A549 (cell line): ENCODE results near the gene DSCAM.

Source experiments
- BHLHE40 ChIP-seq: IDR thresholded peaks from 2 replicates; pipeline ENCODE4 v1.6.1; 2012; ENCODE audit warnings: low read depth, low read length, inconsistent platforms
- CBX8 ChIP-seq: fragments of 200-600 bp; sonication (generic); IDR thresholded peaks from 2 replicates; pipeline ENCODE4 v1.6.1; 2016
- POLR2A ChIP-seq: IDR thresholded peaks from 2 replicates; pipeline ENCODE4 v1.6.1; 2012; ENCODE audit warnings: mild to moderate bottlenecking, low read length
- SREBF2 ChIP-seq: fragments of 450-650 bp; IDR thresholded peaks from 2 replicates; pipeline ENCODE4 v1.6.1; 2014; ENCODE audit warnings: mild to moderate bottlenecking, moderate library complexity
- TP53 ChIP-seq: fragments of 250-450 bp; sonication (Bioruptor Pico); IDR thresholded peaks from 2 replicates; pipeline ENCODE4 v1.5.0; 2021; ENCODE audit warnings: mild to moderate bottlenecking, moderate library complexity
- TF ChIP-seq, protein P1 (sequence below): fragments of >200 bp; sonication (Bioruptor Twin); formaldehyde crosslinking; IDR thresholded peaks from 3 replicates; pipeline ENCODE4 v1.5.1; 2016
- TF ChIP-seq, protein P2 (sequence below): IDR thresholded peaks from 2 replicates; pipeline ENCODE4 v1.6.1; 2012
- TF ChIP-seq, protein P3 (sequence below): fragments of 250-450 bp; sonication (Bioruptor Pico); IDR thresholded peaks from 2 replicates; pipeline ENCODE4 v1.5.0; 2021; ENCODE audit warnings: mild to moderate bottlenecking, moderate library complexity, borderline replicate concordance

DNA sequence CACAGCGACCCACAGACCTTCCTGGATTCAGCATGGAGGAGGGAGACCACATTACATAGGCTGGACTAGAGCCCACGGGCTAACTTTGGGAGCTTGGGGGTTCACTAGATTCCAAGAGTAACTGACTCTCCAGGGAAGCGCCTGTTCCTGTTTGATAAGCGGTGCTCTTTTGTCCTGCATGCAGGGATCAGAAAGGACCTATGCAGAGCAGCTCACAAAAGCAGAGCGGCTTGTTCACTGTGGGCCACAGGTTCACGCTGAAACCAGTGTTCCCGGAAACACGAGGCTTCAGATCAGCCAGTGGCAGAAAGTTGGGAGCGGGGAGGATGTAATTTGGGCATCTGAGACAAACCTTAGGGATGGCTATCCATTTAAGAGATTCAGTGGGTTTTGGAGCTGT, 575.8 kb downstream of the DSCAM start:
- TF ChIP-seq POLR2A (no peak), SREBF2 (no peak), CBX8 (no peak), TP53 (no peak), BHLHE40 (no peak)
- TF ChIP-seq, protein P1, sequence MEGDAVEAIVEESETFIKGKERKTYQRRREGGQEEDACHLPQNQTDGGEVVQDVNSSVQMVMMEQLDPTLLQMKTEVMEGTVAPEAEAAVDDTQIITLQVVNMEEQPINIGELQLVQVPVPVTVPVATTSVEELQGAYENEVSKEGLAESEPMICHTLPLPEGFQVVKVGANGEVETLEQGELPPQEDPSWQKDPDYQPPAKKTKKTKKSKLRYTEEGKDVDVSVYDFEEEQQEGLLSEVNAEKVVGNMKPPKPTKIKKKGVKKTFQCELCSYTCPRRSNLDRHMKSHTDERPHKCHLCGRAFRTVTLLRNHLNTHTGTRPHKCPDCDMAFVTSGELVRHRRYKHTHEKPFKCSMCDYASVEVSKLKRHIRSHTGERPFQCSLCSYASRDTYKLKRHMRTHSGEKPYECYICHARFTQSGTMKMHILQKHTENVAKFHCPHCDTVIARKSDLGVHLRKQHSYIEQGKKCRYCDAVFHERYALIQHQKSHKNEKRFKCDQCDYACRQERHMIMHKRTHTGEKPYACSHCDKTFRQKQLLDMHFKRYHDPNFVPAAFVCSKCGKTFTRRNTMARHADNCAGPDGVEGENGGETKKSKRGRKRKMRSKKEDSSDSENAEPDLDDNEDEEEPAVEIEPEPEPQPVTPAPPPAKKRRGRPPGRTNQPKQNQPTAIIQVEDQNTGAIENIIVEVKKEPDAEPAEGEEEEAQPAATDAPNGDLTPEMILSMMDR, result no peak
- TF ChIP-seq, protein P2, sequence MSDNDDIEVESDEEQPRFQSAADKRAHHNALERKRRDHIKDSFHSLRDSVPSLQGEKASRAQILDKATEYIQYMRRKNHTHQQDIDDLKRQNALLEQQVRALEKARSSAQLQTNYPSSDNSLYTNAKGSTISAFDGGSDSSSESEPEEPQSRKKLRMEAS, result no peak
- TF ChIP-seq, protein P3, sequence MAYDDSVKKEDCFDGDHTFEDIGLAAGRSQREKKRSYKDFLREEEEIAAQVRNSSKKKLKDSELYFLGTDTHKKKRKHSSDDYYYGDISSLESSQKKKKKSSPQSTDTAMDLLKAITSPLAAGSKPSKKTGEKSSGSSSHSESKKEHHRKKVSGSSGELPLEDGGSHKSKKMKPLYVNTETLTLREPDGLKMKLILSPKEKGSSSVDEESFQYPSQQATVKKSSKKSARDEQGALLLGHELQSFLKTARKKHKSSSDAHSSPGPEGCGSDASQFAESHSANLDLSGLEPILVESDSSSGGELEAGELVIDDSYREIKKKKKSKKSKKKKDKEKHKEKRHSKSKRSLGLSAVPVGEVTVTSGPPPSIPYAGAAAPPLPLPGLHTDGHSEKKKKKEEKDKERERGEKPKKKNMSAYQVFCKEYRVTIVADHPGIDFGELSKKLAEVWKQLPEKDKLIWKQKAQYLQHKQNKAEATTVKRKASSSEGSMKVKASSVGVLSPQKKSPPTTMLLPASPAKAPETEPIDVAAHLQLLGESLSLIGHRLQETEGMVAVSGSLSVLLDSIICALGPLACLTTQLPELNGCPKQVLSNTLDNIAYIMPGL (CRISPR knock-in tag), result no peak
